ENCODE measurements around the gene SRSF10.

Gene SRSF10

DNA sequence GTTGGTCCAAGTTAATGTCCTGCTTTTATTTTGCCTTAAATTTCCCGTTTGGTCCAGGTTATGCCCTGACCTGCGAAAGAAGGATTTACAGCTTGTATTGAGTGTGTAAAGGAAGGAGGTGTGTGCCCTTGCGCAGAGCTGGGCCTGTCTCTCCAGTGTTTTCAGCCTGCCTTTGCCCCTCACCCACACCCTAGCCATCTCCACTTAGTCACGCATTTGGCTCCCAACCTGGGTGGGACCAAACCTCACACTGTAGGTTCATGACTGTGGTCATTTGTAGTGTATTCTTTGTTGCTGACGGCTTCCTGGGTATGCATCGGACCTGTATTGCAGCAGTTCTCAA, 572 bp upstream of the SRSF10 start:
- DNase-seq (ENCODE audit: low spot score in 2 of 2) (peak in 1 of 2 donors; percentile 25), ATAC-seq (ENCODE audit: low read depth) (peak; percentile 9)
- Mint-ChIP-seq H3K4me3 (peak overlapping the region; percentile 90), H3K9me3 (no peaks in the 10 kb centered on the region), H3K27me3 (no peaks in the 10 kb centered on the region), H3K27ac (peak overlapping the region; percentile 95), H3K36me3 (peaks cover 3% of the 10 kb centered on the region), H3K4me1 (peaks cover 27% of the 10 kb centered on the region)

GRCh38 chr1:23979387-23979880, 693 bp downstream of the SRSF10 start:
- Mint-ChIP-seq H3K4me3 (peak overlapping the region; percentile 90), H3K27ac (peak overlapping the region; percentile 95), H3K27me3 (no peaks in the 10 kb centered on the region), H3K9me3 (no peaks in the 10 kb centered on the region), H3K4me1 (peaks cover 35% of the 10 kb centered on the region), H3K36me3 (peaks cover 9% of the 10 kb centered on the region)
- DNase-seq (ENCODE audit: low spot score in 2 of 2) (no peak), ATAC-seq (ENCODE audit: low read depth) (no peak)

DNA sequence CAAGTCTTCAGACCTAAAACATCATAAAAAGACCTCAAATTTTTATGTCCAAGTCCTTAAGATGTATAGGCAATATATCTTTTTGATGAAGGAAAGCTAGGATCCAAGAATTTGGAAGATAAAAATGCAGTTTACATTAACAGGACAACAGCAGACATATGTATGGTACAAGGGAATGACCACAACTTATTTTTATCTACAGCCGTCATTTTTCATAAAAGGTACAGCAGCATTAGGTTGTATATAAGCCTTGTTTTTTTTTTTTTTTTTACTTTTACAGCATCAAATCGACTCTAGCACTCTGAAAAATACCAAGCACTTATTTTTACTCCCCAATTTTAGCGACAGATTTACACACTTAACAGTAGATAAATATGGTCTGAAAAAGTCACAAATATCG, 1.3 kb downstream of the SRSF10 start:
- H3K27me3 Mint-ChIP-seq = no peaks in the 10 kb centered on the region
- no peaks in the 10 kb centered on the region for H3K9me3 Mint-ChIP-seq
- H3K27ac Mint-ChIP-seq = peak overlapping the region; percentile 95
- H3K4me3 Mint-ChIP-seq = peak overlapping the region; percentile 90
- H3K4me1 Mint-ChIP-seq = peaks cover 39% of the 10 kb centered on the region
- H3K36me3 Mint-ChIP-seq = peaks cover 12% of the 10 kb centered on the region
- ATAC-seq (ENCODE audit: low read depth) (no peak), DNase-seq (ENCODE audit: low spot score in 2 of 2) (no peak)

DNA sequence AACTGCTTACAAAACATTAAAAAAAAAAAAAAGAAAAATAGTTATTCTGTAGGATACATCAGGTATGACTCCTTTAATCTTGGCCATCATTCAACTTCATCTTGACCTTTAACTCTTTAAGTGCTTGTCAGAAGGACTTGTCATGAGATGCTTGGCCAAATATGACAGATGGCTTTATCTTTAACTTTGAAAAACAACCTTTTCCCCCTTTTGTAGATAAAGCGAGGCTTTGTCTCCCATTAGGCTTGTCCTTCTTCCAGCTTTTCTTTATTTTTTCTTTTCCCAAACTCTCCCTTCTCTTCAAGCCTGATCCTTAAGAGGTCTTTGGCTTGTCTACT, 2.3 kb downstream of the SRSF10 start:
- Mint-ChIP-seq H3K4me3 (peak overlapping the region; percentile 46), H3K36me3 (peaks cover 12% of the 10 kb centered on the region), H3K9me3 (no peaks in the 10 kb centered on the region), H3K4me1 (peaks cover 39% of the 10 kb centered on the region), H3K27me3 (no peaks in the 10 kb centered on the region), H3K27ac (peak overlapping the region; percentile 70)
- ATAC-seq (ENCODE audit: low read depth) (no peak), DNase-seq (ENCODE audit: low spot score in 2 of 2) (no peak)

- Mint-ChIP-seq H3K27me3 (no peaks in the 10 kb centered on the region), H3K27ac (peak overlapping the region; percentile 70), H3K4me1 (peaks cover 39% of the 10 kb centered on the region), H3K36me3 (peaks cover 12% of the 10 kb centered on the region), H3K9me3 (no peaks in the 10 kb centered on the region), H3K4me3 (peak overlapping the region; percentile 29)
- no peak for DNase-seq (ENCODE audit: low spot score in 2 of 2)
- no peak for ATAC-seq (ENCODE audit: low read depth)
Measured at GRCh38 chr1:23977187-23977853, 2.8 kb downstream of the SRSF10 start.

GRCh38 chr1:23967871-23968270, 12.3 kb downstream of the SRSF10 start:
- Mint-ChIP-seq H3K4me3 (no peak overlapping the region), H3K27ac (peak overlapping the region; percentile 24), H3K4me1 (peaks cover 14% of the 10 kb centered on the region), H3K9me3 (no peaks in the 10 kb centered on the region), H3K27me3 (no peaks in the 10 kb centered on the region), H3K36me3 (peaks cover 14% of the 10 kb centered on the region)
- ATAC-seq (ENCODE audit: low read depth) = no peak
- no peak for DNase-seq (ENCODE audit: low spot score in 2 of 2)

DNA sequence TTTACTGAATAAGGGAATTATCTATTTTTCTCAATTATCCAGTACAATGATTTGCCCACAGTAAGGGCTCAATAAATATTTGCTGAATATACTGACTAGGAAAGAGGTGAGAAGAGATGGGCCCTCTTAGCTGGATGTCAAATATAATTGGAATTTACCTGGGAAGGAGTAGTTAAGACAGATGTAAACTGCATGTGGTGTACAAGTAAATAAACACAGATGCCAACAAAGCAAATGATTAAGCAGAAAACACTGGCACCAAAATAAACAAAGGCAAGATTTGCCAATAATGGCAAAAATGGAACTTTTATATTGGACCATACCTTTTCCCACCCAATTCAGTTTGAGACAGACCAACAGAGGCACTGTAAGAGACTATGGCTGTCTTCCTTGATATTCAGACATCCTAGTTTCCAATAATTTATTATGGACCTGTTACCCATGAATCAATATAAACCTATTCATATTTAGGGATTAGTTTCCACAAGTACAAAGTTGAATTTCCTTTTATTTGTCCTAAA, 13.1 kb downstream of the SRSF10 start:
- no peak overlapping the region for H3K4me3 Mint-ChIP-seq
- no peak for ATAC-seq (ENCODE audit: low read depth)
- H3K4me1 Mint-ChIP-seq = peaks cover 14% of the 10 kb centered on the region
- peaks cover 14% of the 10 kb centered on the region for H3K36me3 Mint-ChIP-seq
- DNase-seq (ENCODE audit: low spot score in 2 of 2) = no peak
- H3K27ac Mint-ChIP-seq = no peak overlapping the region
- H3K9me3 Mint-ChIP-seq = no peaks in the 10 kb centered on the region
- no peaks in the 10 kb centered on the region for H3K27me3 Mint-ChIP-seq

DNA sequence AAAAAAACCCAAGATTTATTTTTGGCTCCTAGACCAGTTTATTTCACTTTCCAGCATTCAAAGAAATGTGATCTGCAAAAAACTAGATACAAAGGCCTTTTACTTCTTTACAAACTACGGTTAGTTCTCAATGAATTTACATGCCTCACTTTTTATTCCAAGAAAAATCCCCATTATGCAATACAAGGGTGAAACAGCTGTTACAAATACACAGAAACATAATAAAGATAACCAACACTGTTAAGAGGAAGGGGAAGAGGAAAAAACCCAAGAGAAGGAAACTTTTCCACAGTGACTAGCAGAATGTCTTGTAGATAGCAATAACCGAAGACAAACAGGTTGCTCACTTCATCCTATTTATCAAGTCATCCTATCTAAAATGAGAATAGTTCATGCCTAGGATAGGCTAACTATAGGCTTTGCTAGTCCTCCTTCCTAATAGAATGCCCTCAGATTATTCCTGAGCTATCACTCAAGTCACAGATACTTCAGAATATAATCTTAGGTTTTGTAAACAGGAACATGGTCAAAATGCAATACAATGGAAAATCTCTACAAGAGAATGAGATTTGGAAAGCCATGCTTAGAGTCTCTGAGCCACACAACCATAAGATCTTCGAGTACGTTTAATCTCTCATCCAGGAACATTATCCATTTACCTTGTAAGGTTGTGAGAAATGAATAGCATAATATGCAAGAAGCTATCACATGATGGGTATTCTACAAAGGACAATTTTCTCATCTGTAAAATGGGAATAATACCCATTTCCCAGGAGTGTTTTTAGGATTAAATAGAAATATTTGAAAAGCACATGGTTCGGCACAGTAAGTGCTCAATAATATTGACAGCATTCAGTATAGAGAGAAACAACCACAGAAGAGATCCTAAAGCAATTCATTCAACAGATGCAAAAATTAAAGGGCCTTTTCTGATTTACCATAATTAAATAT, 15.1 kb downstream of the SRSF10 start:
- ATAC-seq (ENCODE audit: low read depth) = no peak
- no peaks in the 10 kb centered on the region for H3K9me3 Mint-ChIP-seq
- H3K4me3 Mint-ChIP-seq = no peak overlapping the region
- H3K27ac Mint-ChIP-seq = peak overlapping the region; percentile 75
- peaks cover 16% of the 10 kb centered on the region for H3K4me1 Mint-ChIP-seq
- DNase-seq (ENCODE audit: low spot score in 2 of 2) = no peak
- H3K36me3 Mint-ChIP-seq = peaks cover 17% of the 10 kb centered on the region
- H3K27me3 Mint-ChIP-seq = no peaks in the 10 kb centered on the region

DNA sequence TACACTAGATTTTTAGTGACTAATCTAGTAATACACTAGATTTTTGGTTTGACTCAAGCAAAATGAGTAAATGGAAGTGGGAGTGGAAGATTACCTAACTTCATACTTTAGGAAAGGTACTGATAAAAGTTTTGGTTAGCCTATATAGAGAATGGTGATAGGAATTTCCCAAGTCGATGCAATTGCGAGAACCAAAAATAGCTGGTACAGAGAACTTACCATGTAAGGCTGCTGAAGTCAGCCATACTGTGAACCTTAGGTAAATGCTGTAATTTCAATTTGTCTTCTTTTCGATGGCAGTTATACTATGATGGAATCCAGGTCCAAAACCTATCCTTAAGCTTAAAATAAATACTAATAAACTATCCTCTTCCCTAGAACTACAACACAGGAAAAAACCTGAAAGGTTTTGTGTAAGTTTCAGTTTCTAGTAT, 15.9 kb downstream of the SRSF10 start:
- Mint-ChIP-seq H3K4me1 (peaks cover 16% of the 10 kb centered on the region), H3K9me3 (no peaks in the 10 kb centered on the region)
- ATAC-seq (ENCODE audit: low read depth) = no peak

DNA sequence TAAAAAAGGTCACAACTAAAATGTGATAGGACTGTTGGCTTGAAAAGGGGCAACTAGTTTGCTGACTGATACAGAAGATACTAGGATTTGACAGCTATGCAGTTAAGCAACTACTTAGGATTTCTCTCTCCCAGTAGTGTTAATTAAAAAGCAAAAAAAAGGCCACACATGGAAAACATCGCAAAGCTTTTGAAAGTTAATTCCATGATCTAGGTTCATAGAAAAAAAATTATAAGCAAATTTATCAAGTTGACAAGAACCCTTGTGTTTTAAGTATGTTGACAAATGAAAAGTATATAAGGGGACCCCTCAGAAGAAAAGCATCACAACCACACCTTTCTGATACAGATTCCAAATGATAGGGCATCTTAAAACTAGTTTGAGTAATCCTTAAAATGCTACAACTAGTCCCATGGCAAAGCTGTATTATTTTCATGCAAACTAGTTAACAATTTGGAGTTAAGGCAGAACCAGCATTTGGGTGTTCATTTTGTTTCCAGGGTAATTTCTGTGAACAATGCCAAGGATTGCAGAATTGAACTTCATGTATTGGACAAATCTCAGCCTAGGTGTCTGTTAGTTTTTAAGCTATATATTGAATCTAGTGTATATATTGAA, 16.4 kb downstream of the SRSF10 start:
- ATAC-seq (ENCODE audit: low read depth) = no peak
- Mint-ChIP-seq H3K4me1 (peaks cover 18% of the 10 kb centered on the region), H3K27me3 (no peaks in the 10 kb centered on the region), H3K36me3 (peaks cover 17% of the 10 kb centered on the region), H3K4me3 (no peak overlapping the region), H3K27ac (peak overlapping the region; percentile 75), H3K9me3 (no peaks in the 10 kb centered on the region)
- DNase-seq (ENCODE audit: low spot score in 2 of 2) = no peak

More for the DNA sequence above, 15.9 kb downstream of the SRSF10 start:
- no peak overlapping the region for H3K4me3 Mint-ChIP-seq
- no peak for DNase-seq (ENCODE audit: low spot score in 2 of 2)
- peaks cover 17% of the 10 kb centered on the region for H3K36me3 Mint-ChIP-seq
- peak overlapping the region; percentile 75 for H3K27ac Mint-ChIP-seq
- H3K27me3 Mint-ChIP-seq = no peaks in the 10 kb centered on the region

- ATAC-seq (ENCODE audit: low read depth) = no peak
- peaks cover 9% of the 10 kb centered on the region for H3K36me3 Mint-ChIP-seq
Measured at GRCh38 chr1:23960291-23961020, 19.7 kb downstream of the SRSF10 start.

GRCh38 chr1:23959461-23960290, 20.5 kb downstream of the SRSF10 start, which contains the start of gene PNRC2:
Gene PNRC2, plus strand, starts transcription at chr1:23959828. Its CDS starts 1,630 bp downstream, at chr1:23961458.
- ATAC-seq (ENCODE audit: low read depth) = peak; percentile 77
- H3K4me1 Mint-ChIP-seq = peaks cover 30% of the 10 kb centered on the region
- H3K4me3 Mint-ChIP-seq = peak within 1 kb of the TSS; percentile 99
- peaks cover 7% of the 10 kb centered on the region for H3K36me3 Mint-ChIP-seq
- no peaks in the 10 kb centered on the region for H3K27me3 Mint-ChIP-seq
- DNase-seq (ENCODE audit: low spot score in 2 of 2) = peak; percentile 93 to 94
- H3K9me3 Mint-ChIP-seq = no peaks in the 10 kb centered on the region
- H3K27ac Mint-ChIP-seq = peak within 1 kb of the TSS; percentile 99

More at GRCh38 chr1:23960291-23961020, 19.7 kb downstream of the SRSF10 start:
- H3K4me1 Mint-ChIP-seq = peaks cover 29% of the 10 kb centered on the region
- H3K9me3 Mint-ChIP-seq = no peaks in the 10 kb centered on the region
- no peak for DNase-seq (ENCODE audit: low spot score in 2 of 2)
- H3K27me3 Mint-ChIP-seq = no peaks in the 10 kb centered on the region
- H3K4me3 Mint-ChIP-seq = peak overlapping the region; percentile 99
- peak overlapping the region; percentile 99 for H3K27ac Mint-ChIP-seq

All from memory B cell (primary cell).